ENCODE measurements around the gene GRK2. TPM values are rescaled to one million over a fixed set of nuclear protein-coding genes. Genes with fewer than 3 reads are reported as not detected.

The GRK2 gene
- total and polyA plus RNA-seq, 12 donors: 34.2 to 65.0 (median 45.5) TPM

DNA sequence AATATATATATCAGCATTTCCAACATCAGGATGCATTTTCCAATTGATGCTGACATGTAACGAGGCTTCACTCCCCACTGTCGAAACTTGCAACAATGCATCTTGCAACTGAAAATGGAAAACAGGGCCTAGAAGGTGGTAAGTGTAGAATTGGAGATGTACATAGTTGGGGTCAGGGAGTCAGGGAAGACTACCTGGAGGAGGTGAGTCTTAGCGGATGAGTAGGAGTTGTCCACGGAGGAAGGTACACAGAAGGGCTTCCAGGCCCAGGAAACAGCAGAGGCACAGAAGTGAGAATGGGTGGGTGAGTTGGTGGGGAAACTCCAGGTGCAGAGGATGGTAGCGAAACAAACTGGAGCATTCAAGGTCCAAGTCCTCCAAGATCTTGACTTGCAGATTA, 2.0 kb upstream of the GRK2 start:
- no peaks in the 10 kb centered on the region for H3K9me3 ChIP-seq
- H3K27ac ChIP-seq: no peak overlapping the region
- intact Hi-C loops (cut with DNase I): loop anchor here in 3 of 10 donors (2.0 to 10.0 kb wide), 3 partner anchors 53 to 121 kb away; no protein-coding TSS in a partner anchor
- WGBS, 2 donors: 97 to 98% methylated on average over 5 of the region's 5 CpGs
- no peaks in the 10 kb centered on the region for H3K27me3 ChIP-seq
- ATAC-seq: no peak
- no peak for DNase-seq
- H3K4me3 ChIP-seq: no peak overlapping the region
- peaks cover 0 to 18% (median 0%) of the 10 kb centered on the region in 9 donors for H3K36me3 ChIP-seq
- TF ChIP-seq, protein P1, sequence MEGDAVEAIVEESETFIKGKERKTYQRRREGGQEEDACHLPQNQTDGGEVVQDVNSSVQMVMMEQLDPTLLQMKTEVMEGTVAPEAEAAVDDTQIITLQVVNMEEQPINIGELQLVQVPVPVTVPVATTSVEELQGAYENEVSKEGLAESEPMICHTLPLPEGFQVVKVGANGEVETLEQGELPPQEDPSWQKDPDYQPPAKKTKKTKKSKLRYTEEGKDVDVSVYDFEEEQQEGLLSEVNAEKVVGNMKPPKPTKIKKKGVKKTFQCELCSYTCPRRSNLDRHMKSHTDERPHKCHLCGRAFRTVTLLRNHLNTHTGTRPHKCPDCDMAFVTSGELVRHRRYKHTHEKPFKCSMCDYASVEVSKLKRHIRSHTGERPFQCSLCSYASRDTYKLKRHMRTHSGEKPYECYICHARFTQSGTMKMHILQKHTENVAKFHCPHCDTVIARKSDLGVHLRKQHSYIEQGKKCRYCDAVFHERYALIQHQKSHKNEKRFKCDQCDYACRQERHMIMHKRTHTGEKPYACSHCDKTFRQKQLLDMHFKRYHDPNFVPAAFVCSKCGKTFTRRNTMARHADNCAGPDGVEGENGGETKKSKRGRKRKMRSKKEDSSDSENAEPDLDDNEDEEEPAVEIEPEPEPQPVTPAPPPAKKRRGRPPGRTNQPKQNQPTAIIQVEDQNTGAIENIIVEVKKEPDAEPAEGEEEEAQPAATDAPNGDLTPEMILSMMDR (IDR thresholded peaks at IDR 0.05): no peak
- H3K4me1 ChIP-seq: peaks cover 15 to 61% (median 50%) of the 10 kb centered on the region in 9 donors

DNA sequence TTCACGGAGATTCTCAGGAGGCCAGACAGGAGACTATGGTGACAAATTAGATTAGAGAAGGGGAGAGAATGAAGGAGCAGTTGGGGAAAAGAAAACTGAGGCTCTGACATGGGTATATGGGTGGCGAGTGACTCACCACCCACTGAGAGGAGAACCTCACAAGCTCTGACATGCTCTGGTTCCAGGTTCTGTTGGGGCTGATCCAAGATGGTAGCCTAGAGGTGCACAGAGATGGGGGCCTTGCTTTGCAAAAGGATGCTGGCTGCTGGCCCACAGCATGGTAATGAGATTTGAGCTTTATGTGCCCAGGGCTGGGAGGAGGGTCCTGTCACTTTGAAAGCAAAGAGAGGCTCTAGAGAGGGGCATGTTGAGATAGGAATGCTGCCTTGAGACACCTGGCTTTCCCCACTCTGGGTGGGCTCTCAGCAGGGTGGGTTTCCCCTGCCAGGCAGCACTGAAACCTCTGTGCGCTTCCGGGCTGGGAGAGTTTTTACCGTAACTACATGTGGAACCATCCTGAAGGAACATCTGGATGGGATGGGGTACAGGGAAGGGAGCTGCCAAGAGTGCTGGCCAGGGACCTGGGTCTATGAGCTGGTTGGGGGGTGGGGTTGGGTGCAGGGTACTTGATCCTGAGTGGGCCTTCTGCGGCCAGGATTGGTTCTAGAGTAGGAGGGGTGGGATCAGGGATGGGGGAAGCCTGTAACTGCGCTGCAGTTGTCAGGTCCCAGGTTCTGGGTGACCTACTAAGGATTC, 1.2 kb upstream of the GRK2 start:
- peaks cover 23 to 69% (median 58%) of the 10 kb centered on the region in 9 donors for H3K4me1 ChIP-seq
- intact Hi-C loops (cut with DNase I): loop anchor here in 5 of 10 donors (2.0 to 10.0 kb wide), 5 partner anchors 37 to 120 kb away; partner anchors contain the start of gene SSH3 (in 2 of the 5)
- no peak overlapping the region for H3K4me3 ChIP-seq
- H3K27me3 ChIP-seq: no peaks in the 10 kb centered on the region
- H3K27ac ChIP-seq: peak overlapping the region in 5 of 10 donors; percentile 66 to 82 (median 77)
- ATAC-seq: no peak
- H3K36me3 ChIP-seq: peaks cover 0 to 21% (median 0%) of the 10 kb centered on the region in 9 donors
- 94 to 95% methylated on average over 7 of the region's 7 CpGs for WGBS, 2 donors
- TF ChIP-seq, protein P1 (IDR thresholded peaks at IDR 0.05): no peak
- no peak for DNase-seq
- no peaks in the 10 kb centered on the region for H3K9me3 ChIP-seq

DNA sequence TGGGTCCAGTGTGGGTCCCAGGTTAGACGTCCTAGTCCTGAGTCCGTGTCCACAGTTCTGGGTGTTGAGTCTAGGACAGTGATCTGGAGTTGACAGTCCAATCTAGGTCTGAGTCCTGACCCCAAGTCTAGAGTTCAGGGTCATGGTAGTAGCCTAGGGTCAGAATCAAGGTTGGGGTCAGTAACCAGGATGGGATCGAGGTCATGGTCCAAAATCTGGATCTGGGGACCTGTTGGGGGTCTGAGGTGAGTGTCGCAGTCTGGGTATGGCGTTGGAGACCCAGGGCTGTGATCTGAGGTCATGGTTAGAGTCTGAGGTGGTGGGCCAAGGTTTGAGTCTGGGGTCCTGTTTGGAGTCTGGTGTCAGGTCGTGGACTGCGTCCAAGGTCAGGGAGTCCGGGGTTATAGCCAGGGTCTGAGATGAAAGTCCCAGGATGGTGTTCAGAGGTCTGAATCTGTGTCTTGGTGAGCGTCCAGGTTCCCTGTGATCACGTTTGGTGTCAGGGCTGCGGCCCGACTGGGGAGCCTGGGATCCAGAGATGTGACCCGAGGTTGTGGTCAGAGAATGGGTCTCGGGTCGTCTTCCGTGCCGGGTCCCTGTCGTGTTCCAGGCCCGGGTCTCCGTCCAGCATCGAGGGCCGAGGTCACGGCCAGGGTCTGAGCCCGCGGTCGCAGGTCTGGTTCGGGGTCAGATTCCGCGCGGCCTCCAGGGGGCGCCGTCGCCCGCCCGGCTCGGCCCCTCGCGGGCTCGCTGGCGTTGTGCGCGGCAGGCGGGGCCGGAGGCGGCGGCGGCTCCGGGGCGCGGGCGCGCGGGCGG, 432 bp upstream of the GRK2 start:
- TF ChIP-seq, protein P1 (IDR thresholded peaks at IDR 0.05): peak; percentile 65 to 81 (median 77)
- no peaks in the 10 kb centered on the region for H3K9me3 ChIP-seq
- DNase-seq (peak; percentile 70 to 89), ATAC-seq (peak; percentile 51 to 76 (median 64))
- H3K27ac ChIP-seq: peak overlapping the region in 9 of 10 donors; percentile 32 to 86 (median 76)
- intact Hi-C loops (cut with DNase I): loop anchor here in 9 of 10 donors (1.0 to 10.0 kb wide), 5 partner anchors 36 to 119 kb away; partner anchors contain the start of gene SSH3 (in 2 of the 9)
- WGBS, 2 donors: 12% methylated on average over 54 of the region's 54 CpGs
- H3K4me3 ChIP-seq: peak overlapping the region in 6 of 10 donors; percentile 22 to 38 (median 36)
- H3K36me3 ChIP-seq: peaks cover 0 to 23% (median 0%) of the 10 kb centered on the region in 9 donors
- no peaks in the 10 kb centered on the region for H3K27me3 ChIP-seq
- peaks cover 25 to 76% (median 66%) of the 10 kb centered on the region in 9 donors for H3K4me1 ChIP-seq
